ENCODE measurements around the gene RASGRF1.

Gene RASGRF1

GRCh38 chr15:78993931-78994530 is 96.5 kb downstream of the RASGRF1 start:
- H3K9me2 ChIP-seq (replicated peaks; ENCODE audit: low read depth, low read length), result no peaks in the 10 kb centered on the region

GRCh38 chr15:78993257-78993930 is 97.2 kb downstream of the RASGRF1 start:
- Histone ChIP-seq H3K4me2 (ENCODE audit: low read depth, low read length, poor library complexity, severe bottlenecking) (no peak overlapping the region), H3K9me3 (ENCODE audit: insufficient read depth, low read depth, low read length) (no peaks in the 10 kb centered on the region), H3K27me3 (ENCODE audit: insufficient read depth, low read length, poor library complexity, severe bottlenecking) (no peaks in the 10 kb centered on the region), H3K4me3 (ENCODE audit: low read length, poor library complexity, severe bottlenecking) (no peak overlapping the region), H2AFZ (ENCODE audit: low read length) (no peak overlapping the region), H3K9me2 (replicated peaks; ENCODE audit: low read depth, low read length) (no peaks in the 10 kb centered on the region), H3K36me3 (ENCODE audit: insufficient read depth, low read length) (no peaks in the 10 kb centered on the region), H4K20me1 (ENCODE audit: insufficient read depth, low read length, poor library complexity, severe bottlenecking) (no peaks in the 10 kb centered on the region), H3K79me2 (ENCODE audit: insufficient read depth, low read length) (no peaks in the 10 kb centered on the region), H3F3A (ENCODE audit: low read depth) (no peaks in the 10 kb centered on the region), H3K4me1 (ENCODE audit: insufficient read depth, low read length, poor library complexity, severe bottlenecking) (peaks cover 7% of the 10 kb centered on the region), H3K9ac (ENCODE audit: low read depth, low read length, poor library complexity, severe bottlenecking) (no peak overlapping the region)
- no peak for TF ChIP-seq EZH2phosphoT487 (IDR thresholded peaks at IDR 0.05; ENCODE audit: borderline replicate concordance)
- no peak for TF ChIP-seq CTCF (conservative IDR thresholded peaks at IDR 0.05; ENCODE audit: low read length)

More at GRCh38 chr15:78993931-78994530, 96.5 kb downstream of the RASGRF1 start:
- Histone ChIP-seq H3K4me2 (ENCODE audit: low read depth, low read length, poor library complexity, severe bottlenecking) (no peak overlapping the region), H3K36me3 (ENCODE audit: insufficient read depth, low read length) (no peaks in the 10 kb centered on the region), H2AFZ (ENCODE audit: low read length) (no peak overlapping the region), H3K9me3 (ENCODE audit: insufficient read depth, low read depth, low read length) (no peaks in the 10 kb centered on the region), H3K27me3 (ENCODE audit: insufficient read depth, low read length, poor library complexity, severe bottlenecking) (no peaks in the 10 kb centered on the region), H3K4me1 (ENCODE audit: insufficient read depth, low read length, poor library complexity, severe bottlenecking) (peaks cover 9% of the 10 kb centered on the region), H3K9ac (ENCODE audit: low read depth, low read length, poor library complexity, severe bottlenecking) (no peak overlapping the region), H4K20me1 (ENCODE audit: insufficient read depth, low read length, poor library complexity, severe bottlenecking) (no peaks in the 10 kb centered on the region), H3K79me2 (ENCODE audit: insufficient read depth, low read length) (no peaks in the 10 kb centered on the region), H3F3A (ENCODE audit: low read depth) (no peaks in the 10 kb centered on the region), H3K4me3 (ENCODE audit: low read length, poor library complexity, severe bottlenecking) (no peak overlapping the region)
- TF ChIP-seq CTCF (conservative IDR thresholded peaks at IDR 0.05; ENCODE audit: low read length), result no peak
- TF ChIP-seq EZH2phosphoT487 (IDR thresholded peaks at IDR 0.05; ENCODE audit: borderline replicate concordance), result no peak

GRCh38 chr15:78992416-78993256 is 97.9 kb downstream of the RASGRF1 start:
- H3K4me1 ChIP-seq (ENCODE audit: insufficient read depth, low read length, poor library complexity, severe bottlenecking), result no peaks in the 10 kb centered on the region
- no peak overlapping the region for H3K4me2 ChIP-seq (ENCODE audit: low read depth, low read length, poor library complexity, severe bottlenecking)

More at GRCh38 chr15:78992416-78993256, 97.9 kb downstream of the RASGRF1 start:
- H4K20me1 ChIP-seq (ENCODE audit: insufficient read depth, low read length, poor library complexity, severe bottlenecking), result no peaks in the 10 kb centered on the region
- no peaks in the 10 kb centered on the region for H3K27me3 ChIP-seq (ENCODE audit: insufficient read depth, low read length, poor library complexity, severe bottlenecking)
- H3K9ac ChIP-seq (ENCODE audit: low read depth, low read length, poor library complexity, severe bottlenecking), result no peak overlapping the region
- no peaks in the 10 kb centered on the region for H3K79me2 ChIP-seq (ENCODE audit: insufficient read depth, low read length)
- H3K9me2 ChIP-seq (replicated peaks; ENCODE audit: low read depth, low read length), result no peaks in the 10 kb centered on the region
- no peak overlapping the region for H3K4me3 ChIP-seq (ENCODE audit: low read length, poor library complexity, severe bottlenecking)
- TF ChIP-seq EZH2phosphoT487 (IDR thresholded peaks at IDR 0.05; ENCODE audit: borderline replicate concordance), result no peak
- no peak for TF ChIP-seq CTCF (conservative IDR thresholded peaks at IDR 0.05; ENCODE audit: low read length)
- no peaks in the 10 kb centered on the region for H3F3A ChIP-seq (ENCODE audit: low read depth)
- no peaks in the 10 kb centered on the region for H3K36me3 ChIP-seq (ENCODE audit: insufficient read depth, low read length)
- no peaks in the 10 kb centered on the region for H3K9me3 ChIP-seq (ENCODE audit: insufficient read depth, low read depth, low read length)
- no peak overlapping the region for H2AFZ ChIP-seq (ENCODE audit: low read length)
